Measurements from ENCODE around the gene MRPS21. TPM values are rescaled to one million over a fixed set of nuclear protein-coding genes. Genes with fewer than 3 reads are reported as not detected.
"Not testable (repeated sequence)": the region's sequence is repeated elsewhere in the genome, so short reads cannot be mapped to it uniquely, and the experiment has no call there.

The MRPS21 gene
- total RNA-seq, 1 experiment from 2014 or later, result 62.6 TPM

- no peak overlapping the region for H2AFZ ChIP-seq
- H3K79me2 ChIP-seq (ENCODE audit: low read depth), result 0 out of 2 replicates have a peak, but pooled peaks cover 4% of the 10 kb centered on the region
- TF ChIP-seq CTCF (conservative IDR thresholded peaks at IDR 0.05) (no peak), EZH2 (IDR thresholded peaks at IDR 0.05; ENCODE audit: low read depth) (no peak)
- intact Hi-C loops (cut with micrococcal nuclease; ENCODE audit: unreplicated experiment), result no loop called here
- CTCF ChIA-PET, result interaction anchor here (0.6 kb wide), 1 partner anchor 97 kb away, joined by 3 read pairs; no protein-coding TSS in a partner anchor
- no peak for DNase-seq
- H3K4me1 ChIP-seq (replicated peaks; ENCODE audit: insufficient read depth), result no peaks in the 10 kb centered on the region
- peaks cover 21% of the 10 kb centered on the region; the same call in 1 of the 2 replicates for H3K36me3 ChIP-seq (ENCODE audit: low read depth)
- POLR2A ChIA-PET (ENCODE audit: unreplicated experiment), result interaction anchor here (0.6 kb wide), 1 partner anchor 17 kb away, joined by 4 read pairs; no protein-coding TSS in a partner anchor
- no TSS peak for BruUV-seq (replicated peaks)
- H3K27ac ChIP-seq, result no peak overlapping the region
- no peaks in the 10 kb centered on the region for H3K9me3 ChIP-seq (ENCODE audit: insufficient read depth, low read depth)
- no peak overlapping the region for H3K4me3 ChIP-seq
- no peaks in the 10 kb centered on the region; the same call in 1 of the 2 replicates for H3F3A ChIP-seq (ENCODE audit: insufficient read depth, low read depth)
- H3K27me3 ChIP-seq (ENCODE audit: insufficient read depth, low read depth), result no peaks in the 10 kb centered on the region
- H3K9me2 ChIP-seq (ENCODE audit: insufficient read depth), result no peaks in the 10 kb centered on the region
- H3K4me2 ChIP-seq, result no peak overlapping the region
- H4K20me1 ChIP-seq (ENCODE audit: insufficient read depth), result no peaks in the 10 kb centered on the region; the same call in 1 of the 2 replicates
These were observed 9.2 kb downstream of the MRPS21 start for GRCh38 chr1:150302902-150303301.

GRCh38 chr1:150308585-150308984, 14.9 kb downstream of the MRPS21 start:
- H3K4me2 ChIP-seq; H3K79me2 ChIP-seq (ENCODE audit: low read depth); H3K36me3 ChIP-seq (ENCODE audit: low read depth); H3K27ac ChIP-seq; POLR2A ChIA-PET (ENCODE audit: unreplicated experiment); H3K4me1 ChIP-seq (replicated peaks; ENCODE audit: insufficient read depth); intact Hi-C loops (cut with micrococcal nuclease; ENCODE audit: unreplicated experiment); H3K9me2 ChIP-seq (ENCODE audit: insufficient read depth); H3K27me3 ChIP-seq (ENCODE audit: insufficient read depth, low read depth); H3K4me3 ChIP-seq; H2AFZ ChIP-seq; H4K20me1 ChIP-seq (ENCODE audit: insufficient read depth); DNase-seq; H3K9me3 ChIP-seq (ENCODE audit: insufficient read depth, low read depth); BruUV-seq (replicated peaks): not testable (repeated sequence)
- peaks cover 17% of the 10 kb centered on the region for H3F3A ChIP-seq (ENCODE audit: insufficient read depth, low read depth)
- CTCF ChIA-PET, result interaction anchor here (0.6 kb wide), 1 partner anchor 329 kb away, joined by 4 read pairs; no protein-coding TSS in a partner anchor

GRCh38 chr1:150309758-150310508, 16.3 kb downstream of the MRPS21 start:
- Histone ChIP-seq H3K9me2 (ENCODE audit: insufficient read depth) (peaks cover 2% of the 10 kb centered on the region; the same call in 1 of the 2 replicates), H2AFZ (no peak overlapping the region), H3K4me1 (replicated peaks; ENCODE audit: insufficient read depth) (no peaks in the 10 kb centered on the region), H3K36me3 (ENCODE audit: low read depth) (no peaks in the 10 kb centered on the region), H3K27ac (no peak overlapping the region), H3K9me3 (ENCODE audit: insufficient read depth, low read depth) (no peaks in the 10 kb centered on the region), H3K27me3 (ENCODE audit: insufficient read depth, low read depth) (no peaks in the 10 kb centered on the region), H4K20me1 (ENCODE audit: insufficient read depth) (no peaks in the 10 kb centered on the region), H3K4me2 (no peak overlapping the region), H3K4me3 (no peak overlapping the region), H3K79me2 (ENCODE audit: low read depth) (no peaks in the 10 kb centered on the region), H3F3A (ENCODE audit: insufficient read depth, low read depth) (peaks cover 23% of the 10 kb centered on the region)
- ChIA-PET POLR2A (ENCODE audit: unreplicated experiment) (no interaction called here), CTCF (no interaction called here)
- intact Hi-C loops (cut with micrococcal nuclease; ENCODE audit: unreplicated experiment), result no loop called here
- DNase-seq, result no peak
- no peak for TF ChIP-seq EZH2 (IDR thresholded peaks at IDR 0.05; ENCODE audit: low read depth)
- TF ChIP-seq CTCF (conservative IDR thresholded peaks at IDR 0.05), result no peak
- no TSS peak for BruUV-seq (replicated peaks)
